ACC112 (cell line): Measurements from ENCODE around the gene BFSP1.

Source experiments
- H2AFZ ChIP-seq: fragments of 200-600 bp; sonication (generic); one replicate; pipeline ENCODE4 v1.6.0; 2017; ENCODE audit warnings: antibody characterized with exemption, low read length; ENCODE audit not compliant: unreplicated experiment
- H3K27ac ChIP-seq: fragments of 200-600 bp; sonication (generic); 2 replicates; pipeline ENCODE4 v1.5.1; 2014; ENCODE audit warnings: low read depth, mild to moderate bottlenecking, antibody characterized with exemption, low read length, moderate library complexity
- H3K27me3 ChIP-seq: fragments of 200-600 bp; sonication (generic); 2 replicates; pipeline ENCODE4 v1.6.1; 2014; ENCODE audit warnings: mild to moderate bottlenecking, antibody characterized with exemption, low read length, moderate library complexity, mixed read lengths; ENCODE audit not compliant: insufficient read depth
- H3K36me3 ChIP-seq: fragments of 200-600 bp; sonication (generic); 2 replicates; pipeline ENCODE4 v1.6.1; 2016; ENCODE audit warnings: mild to moderate bottlenecking, antibody characterized with exemption, low read length, moderate library complexity, mixed read lengths; ENCODE audit not compliant: insufficient read depth
- H3K4me1 ChIP-seq: fragments of 200-600 bp; sonication (generic); one replicate; pipeline ENCODE4 v1.6.1; 2016; ENCODE audit warnings: low read length, mixed read lengths; ENCODE audit not compliant: insufficient read depth, unreplicated experiment, control insufficient read depth
- H3K4me3 ChIP-seq: fragments of 200-600 bp; sonication (generic); 2 replicates; pipeline ENCODE4 v1.5.1; 2014; ENCODE audit warnings: mild to moderate bottlenecking, low read depth, low read length
- H3K79me2 ChIP-seq: fragments of 200-600 bp; sonication (generic); one replicate; pipeline ENCODE4 v1.6.0; 2016; ENCODE audit warnings: low read length; ENCODE audit not compliant: control insufficient read depth, unreplicated experiment, insufficient read depth

Gene BFSP1

GRCh38 chr20:17537959-17538358, 6.8 kb upstream of the BFSP1 start:
- no peak overlapping the region for H2AFZ ChIP-seq
- H3K27ac ChIP-seq, result no peak overlapping the region
- H3K79me2 ChIP-seq, result no peaks in the 10 kb centered on the region
- H3K36me3 ChIP-seq, result no peaks in the 10 kb centered on the region
- H3K4me1 ChIP-seq, result peaks cover 13% of the 10 kb centered on the region
- H3K4me3 ChIP-seq, result no peak overlapping the region
- H3K27me3 ChIP-seq, result no peaks in the 10 kb centered on the region

DNA sequence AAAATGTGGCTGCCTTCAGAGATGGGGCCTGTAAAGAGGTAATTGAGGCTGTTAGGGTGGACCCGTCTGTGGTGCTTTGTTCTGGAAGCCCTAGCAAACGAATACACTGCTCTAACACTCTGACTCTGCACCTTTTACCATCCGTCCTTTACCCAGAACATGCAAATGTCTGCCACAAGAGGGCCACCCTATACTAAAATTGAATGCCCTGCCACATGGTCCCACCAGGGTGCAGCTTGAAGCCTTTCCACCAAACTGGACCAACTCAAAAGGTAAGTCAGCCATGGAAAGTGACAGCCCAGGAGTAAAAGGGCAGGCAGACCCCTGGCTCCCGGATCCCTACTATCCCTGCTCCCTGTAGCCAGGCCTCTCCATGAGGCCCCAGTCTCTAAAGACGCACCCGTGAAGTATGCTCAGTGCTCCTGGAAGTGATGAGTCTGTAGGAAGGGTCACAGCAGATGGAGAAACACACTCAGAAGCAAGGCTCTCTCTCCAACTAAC, 5.8 kb upstream of the BFSP1 start:
- H3K36me3 ChIP-seq, result no peaks in the 10 kb centered on the region
- peak overlapping the region; percentile 41 for H2AFZ ChIP-seq
- H3K27ac ChIP-seq, result no peak overlapping the region
- no peaks in the 10 kb centered on the region for H3K27me3 ChIP-seq
- no peak overlapping the region for H3K4me3 ChIP-seq
- peaks cover 6% of the 10 kb centered on the region for H3K4me1 ChIP-seq
- no peaks in the 10 kb centered on the region for H3K79me2 ChIP-seq

- Histone ChIP-seq H3K27me3 (no peaks in the 10 kb centered on the region), H3K4me3 (no peak overlapping the region), H3K4me1 (peaks cover 5% of the 10 kb centered on the region), H2AFZ (no peak overlapping the region), H3K79me2 (no peaks in the 10 kb centered on the region), H3K27ac (no peak overlapping the region), H3K36me3 (no peaks in the 10 kb centered on the region)
Observed at GRCh38 chr20:17534077-17534476, 2.9 kb upstream of the BFSP1 start.

- no peak overlapping the region for H3K27ac ChIP-seq
- H3K27me3 ChIP-seq, result no peaks in the 10 kb centered on the region
- no peaks in the 10 kb centered on the region for H3K79me2 ChIP-seq
- peaks cover 5% of the 10 kb centered on the region for H3K4me1 ChIP-seq
- H3K36me3 ChIP-seq, result no peaks in the 10 kb centered on the region
- no peak overlapping the region for H3K4me3 ChIP-seq
- H2AFZ ChIP-seq, result no peak overlapping the region
Observed at GRCh38 chr20:17533396-17533795, 2.2 kb upstream of the BFSP1 start.

- Histone ChIP-seq H2AFZ (peak overlapping the region; percentile 39), H3K27me3 (no peaks in the 10 kb centered on the region), H3K4me1 (peaks cover 5% of the 10 kb centered on the region), H3K36me3 (no peaks in the 10 kb centered on the region), H3K4me3 (peak overlapping the region; percentile 73), H3K27ac (no peak overlapping the region), H3K79me2 (no peaks in the 10 kb centered on the region)
Observed at GRCh38 chr20:17531665-17532025, 466 bp upstream of the BFSP1 start.

GRCh38 chr20:17530153-17530552, 1.0 kb downstream of the BFSP1 start:
- H3K27ac ChIP-seq, result no peak overlapping the region
- H3K27me3 ChIP-seq, result no peaks in the 10 kb centered on the region; the same call in 1 of the 2 replicates
- H3K79me2 ChIP-seq, result no peaks in the 10 kb centered on the region
- H3K4me3 ChIP-seq, result peak overlapping the region; percentile 73; the same call in 1 of the 2 replicates
- H3K4me1 ChIP-seq, result peaks cover 5% of the 10 kb centered on the region
- H2AFZ ChIP-seq, result no peak overlapping the region
- H3K36me3 ChIP-seq, result no peaks in the 10 kb centered on the region

GRCh38 chr20:17529586-17529985, 1.6 kb downstream of the BFSP1 start:
- Histone ChIP-seq H3K4me3 (no peak overlapping the region), H3K36me3 (no peaks in the 10 kb centered on the region), H3K79me2 (no peaks in the 10 kb centered on the region), H3K27me3 (no peaks in the 10 kb centered on the region; the same call in 1 of the 2 replicates), H2AFZ (no peak overlapping the region), H3K27ac (no peak overlapping the region), H3K4me1 (peaks cover 5% of the 10 kb centered on the region)

- Histone ChIP-seq H3K79me2 (no peaks in the 10 kb centered on the region), H3K4me1 (no peaks in the 10 kb centered on the region), H3K4me3 (no peak overlapping the region), H3K27ac (no peak overlapping the region), H3K27me3 (no peaks in the 10 kb centered on the region; the same call in 1 of the 2 replicates), H2AFZ (no peak overlapping the region), H3K36me3 (no peaks in the 10 kb centered on the region)
Observed at GRCh38 chr20:17525650-17526049, 5.5 kb downstream of the BFSP1 start.

GRCh38 chr20:17525132-17525531, 6.0 kb downstream of the BFSP1 start:
- Histone ChIP-seq H3K27me3 (no peaks in the 10 kb centered on the region; the same call in 1 of the 2 replicates), H3K27ac (no peak overlapping the region), H3K4me3 (no peak overlapping the region), H3K4me1 (no peaks in the 10 kb centered on the region), H2AFZ (no peak overlapping the region), H3K79me2 (no peaks in the 10 kb centered on the region), H3K36me3 (no peaks in the 10 kb centered on the region)

- no peaks in the 10 kb centered on the region for H3K36me3 ChIP-seq
- H3K27me3 ChIP-seq, result no peaks in the 10 kb centered on the region; the same call in 1 of the 2 replicates
- no peak overlapping the region for H2AFZ ChIP-seq
- H3K79me2 ChIP-seq, result no peaks in the 10 kb centered on the region
- no peaks in the 10 kb centered on the region for H3K4me1 ChIP-seq
- no peak overlapping the region for H3K4me3 ChIP-seq
- no peak overlapping the region for H3K27ac ChIP-seq
Observed at GRCh38 chr20:17524560-17524959, 6.6 kb downstream of the BFSP1 start.

DNA sequence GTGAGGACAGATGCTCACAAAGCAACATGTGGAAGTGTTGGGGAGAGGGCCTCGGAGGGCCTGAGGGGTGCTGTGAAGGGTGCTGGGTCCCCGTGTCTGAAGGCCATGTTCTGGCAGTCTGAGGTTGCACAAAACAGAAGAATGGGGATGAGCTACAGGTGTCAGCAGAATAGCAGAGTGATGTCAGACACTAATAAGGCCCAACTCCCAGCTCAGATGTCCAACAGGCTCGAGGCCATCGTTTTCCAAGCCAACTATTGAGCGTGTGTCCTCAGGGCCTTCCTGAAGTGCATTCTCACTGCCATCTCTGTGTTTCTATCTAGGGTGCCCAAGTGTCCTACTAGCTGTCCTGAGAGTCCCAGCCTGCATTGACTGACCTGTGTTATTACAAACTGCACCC, 7.9 kb downstream of the BFSP1 start:
- Histone ChIP-seq H2AFZ (no peak overlapping the region), H3K27ac (no peak overlapping the region), H3K27me3 (no peaks in the 10 kb centered on the region; the same call in 1 of the 2 replicates), H3K4me3 (no peak overlapping the region), H3K79me2 (no peaks in the 10 kb centered on the region), H3K4me1 (no peaks in the 10 kb centered on the region), H3K36me3 (no peaks in the 10 kb centered on the region)
